Neural progenitor cell (in vitro differentiated cells): ENCODE data around the gene DDOST.

ENCODE experiments used
- CTCF ChIP-seq: fragments of 200-600 bp; sonication (generic); IDR thresholded peaks from 2 replicates; pipeline ENCODE4 v1.5.1; 2017; ENCODE audit warnings: antibody characterized with exemption, mild to moderate bottlenecking
- EZH2 ChIP-seq: fragments of 200-600 bp; sonication (generic); IDR thresholded peaks from 2 replicates; pipeline ENCODE4 v1.6.1; 2017; ENCODE audit warnings: antibody characterized with exemption, mild to moderate bottlenecking, moderate library complexity

GRCh38 chr1:20612221-20612746 lies 48.9 kb downstream of the DDOST start:
- TF ChIP-seq CTCF: no peak
- no peak for TF ChIP-seq EZH2
